PFSK-1 (cell line): Measurements from ENCODE around the gene DHX15.

Experiments used
- POLR2AphosphoS5 ChIP-seq: IDR thresholded peaks from 2 replicates; pipeline ENCODE4 v1.6.1; 2012; ENCODE audit warnings: low read depth, mild to moderate bottlenecking, control low read depth, low read length, moderate library complexity
- TAF1 ChIP-seq: IDR thresholded peaks from 2 replicates; pipeline ENCODE4 v1.6.1; 2012; ENCODE audit warnings: low read length, control low read depth, borderline replicate concordance; ENCODE audit not compliant: insufficient read depth

DNA sequence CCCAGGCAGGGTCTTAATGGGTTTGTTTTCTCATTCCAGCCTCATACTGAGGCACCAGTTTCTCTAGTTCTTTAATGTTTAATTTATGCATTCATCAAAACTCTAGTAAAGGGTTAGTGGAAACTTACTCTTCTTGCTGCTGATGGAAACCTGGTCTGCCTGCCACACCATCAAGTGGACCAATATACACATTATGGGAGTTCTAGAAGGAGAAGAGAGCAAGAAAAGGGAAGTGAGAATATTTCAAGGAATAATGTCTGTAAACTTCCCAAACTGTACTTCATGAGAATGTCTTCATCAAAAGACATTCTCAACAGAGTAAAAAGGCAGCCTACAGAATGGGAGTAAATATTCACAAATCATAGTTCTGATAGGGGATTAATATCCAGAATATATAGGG lies 20.9 kb upstream of the DHX15 start:
- TF ChIP-seq TAF1 (no peak), POLR2AphosphoS5 (no peak)
